A172 (cell line): ENCODE measurements around the gene TMEM63C. TPM values are rescaled to one million over a fixed set of nuclear protein-coding genes. Genes with fewer than 3 reads are reported as not detected.

Experiments
- DNase-seq: peaks from one replicate; pipeline ENCODE4 v3.0.0-alpha.2; 2015; ENCODE audit warnings: low spot score
- total RNA-seq: library from RNA; depleted of rRNA; stranded (reverse); fragments of >200 nt; shearing (Covaris generic); gene quantifications from 2 replicates; pipeline ENCODE4 v1.2.3, GENCODE V29; 2014

Gene TMEM63C
- total RNA-seq, 1 experiment from 2014 or later = 0.62 TPM

DNA sequence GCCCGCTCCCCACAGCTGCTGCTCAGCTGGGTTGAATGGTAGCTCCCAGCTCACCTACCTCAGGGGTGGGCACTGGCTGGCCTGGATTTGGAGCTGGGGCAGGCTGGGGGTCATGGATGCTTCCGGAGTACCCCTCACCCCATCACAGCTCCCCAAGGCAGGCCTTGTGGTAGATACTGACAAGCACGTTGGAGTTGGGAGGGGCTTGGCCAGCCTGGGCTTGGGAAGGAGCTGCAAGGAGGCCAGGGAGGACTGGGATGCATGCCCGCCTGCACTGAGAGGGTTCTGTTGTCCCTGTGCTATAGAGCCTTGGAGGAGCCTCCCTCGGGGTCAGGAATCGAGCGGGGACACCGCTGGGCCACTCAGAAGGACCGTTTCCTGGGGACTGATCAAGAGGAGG is 14.2 kb downstream of the TMEM63C start:
- no peak for DNase-seq

DNA sequence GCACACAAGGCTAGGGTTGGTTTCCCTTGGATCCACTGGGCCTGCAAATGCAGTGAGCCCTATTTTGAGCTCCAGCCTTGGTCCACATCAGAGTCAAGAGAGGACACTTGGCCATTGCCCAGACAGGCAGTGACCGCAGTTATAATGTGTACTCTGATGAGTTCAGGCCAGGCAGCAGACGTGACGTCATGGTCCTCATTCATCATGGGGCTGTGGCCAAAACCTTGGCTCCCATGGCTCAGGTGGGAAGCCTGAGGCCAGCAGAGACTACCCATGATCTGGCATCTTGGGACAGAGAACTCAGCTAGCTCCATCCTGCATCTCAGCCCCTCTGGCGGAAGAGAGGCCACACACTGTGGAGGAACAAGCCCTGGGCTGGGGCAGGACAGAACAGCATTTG is 16.4 kb downstream of the TMEM63C start:
- DNase-seq = no peak

DNA sequence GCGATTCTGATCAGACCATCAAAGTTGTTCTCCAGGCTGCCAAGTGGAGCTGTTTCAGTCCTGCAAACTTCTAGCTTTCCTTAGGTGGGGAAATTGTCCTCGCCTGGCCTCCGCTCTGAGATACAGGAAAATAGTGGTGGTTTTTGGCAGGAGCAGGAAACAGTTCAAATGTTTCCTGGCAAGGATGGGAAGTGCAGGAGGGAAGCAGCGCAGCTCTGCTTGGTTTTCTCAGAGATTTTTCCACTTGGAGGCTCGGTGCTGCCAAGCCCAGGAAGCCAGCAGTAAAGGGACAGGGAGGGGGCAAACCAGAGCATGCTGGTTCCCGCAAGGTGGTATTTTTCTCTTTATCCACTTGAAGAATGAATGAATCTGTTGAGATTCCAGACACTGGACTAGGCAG is 17.0 kb downstream of the TMEM63C start:
- DNase-seq = no peak

GRCh38 chr14:77199590-77199989 is 18.0 kb downstream of the TMEM63C start:
- no peak for DNase-seq

DNA sequence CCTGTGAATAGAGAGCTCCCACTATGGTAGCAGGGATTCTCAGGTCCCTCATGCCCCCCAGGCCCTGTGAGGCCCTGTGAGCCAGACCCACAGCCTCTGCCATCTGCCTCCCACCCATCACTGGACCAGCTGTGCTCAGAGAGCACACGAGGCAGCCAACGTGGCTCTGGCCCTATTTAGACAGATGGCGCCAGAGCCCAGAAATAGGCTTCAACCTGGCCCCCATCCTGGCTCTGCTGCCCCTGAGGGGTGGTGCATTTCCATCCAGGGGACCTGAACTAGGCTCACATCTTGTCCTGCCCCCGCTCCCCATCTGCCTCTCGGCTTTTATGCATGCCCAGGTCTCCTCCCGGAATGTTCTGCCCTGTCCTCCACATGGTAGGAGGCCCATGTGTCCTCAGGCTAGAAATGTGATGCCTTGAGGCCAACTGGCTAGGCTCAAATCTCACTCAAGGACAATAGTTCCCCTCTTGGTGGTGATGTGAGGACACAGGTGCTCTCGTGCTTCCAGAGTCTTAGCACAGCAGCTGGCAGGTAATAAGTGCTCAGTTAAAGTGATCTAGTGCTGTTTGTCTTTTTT is 18.9 kb downstream of the TMEM63C start:
- no peak for DNase-seq

DNA sequence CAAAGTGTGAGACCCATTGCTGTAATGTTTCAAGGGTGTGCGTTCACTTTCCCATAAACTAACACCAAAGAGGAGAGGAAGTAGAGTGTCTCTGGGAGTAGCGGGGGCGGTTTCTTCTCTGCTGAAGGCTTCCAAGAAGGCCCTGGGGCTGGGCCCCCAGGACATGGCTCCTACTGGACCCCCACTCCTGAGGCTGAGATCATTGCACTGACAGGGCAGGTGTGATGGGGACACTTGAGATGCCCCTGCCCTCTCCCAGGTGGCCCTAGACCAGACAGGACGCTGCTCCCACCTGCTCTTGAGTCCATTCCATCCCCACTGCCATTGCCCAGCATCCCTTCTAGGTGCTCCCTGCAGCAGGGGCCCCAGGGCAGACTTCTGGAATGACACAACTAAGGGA is 20.1 kb downstream of the TMEM63C start:
- no peak for DNase-seq

DNA sequence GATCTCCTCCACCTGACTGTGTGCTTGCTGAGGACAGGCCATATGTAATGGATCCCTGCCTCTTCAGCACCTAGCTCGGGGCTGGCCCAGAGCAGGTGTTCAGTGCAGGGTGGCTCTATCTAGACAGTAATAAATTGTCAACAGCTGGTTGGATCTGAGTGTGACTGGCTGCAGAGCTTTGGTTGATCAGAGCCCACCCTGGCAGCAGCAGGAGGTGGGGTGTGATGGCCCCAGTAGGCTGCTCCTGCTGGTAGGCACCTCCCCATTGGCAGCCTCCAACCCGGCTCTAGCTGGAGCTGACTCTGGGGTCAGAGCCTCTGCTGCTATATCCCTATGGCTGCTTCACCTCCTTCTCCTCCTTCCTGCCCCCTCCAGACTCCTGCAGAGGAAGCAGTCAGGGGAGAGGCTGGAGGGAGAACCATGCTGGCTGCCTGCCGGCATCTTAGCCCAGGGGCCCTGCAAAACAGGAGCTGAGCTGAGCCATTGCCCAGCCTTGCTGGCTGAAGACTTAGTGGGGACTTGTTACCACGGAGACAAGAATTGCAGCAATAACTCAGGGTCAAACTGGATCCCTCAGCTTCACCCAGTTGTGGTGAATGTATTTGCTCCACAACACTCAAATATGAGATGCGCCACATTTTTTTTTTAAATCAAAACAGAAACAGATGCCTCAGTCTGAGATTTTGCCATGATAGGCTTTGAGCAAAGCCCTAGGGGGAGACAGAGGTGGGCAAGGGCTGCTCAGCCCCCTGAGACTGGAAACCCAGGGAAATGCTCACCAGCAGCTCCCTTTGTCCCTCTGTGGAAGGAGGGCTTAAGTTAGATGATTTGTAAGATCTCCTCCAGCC is 22.2 kb downstream of the TMEM63C start:
- DNase-seq = no peak

GRCh38 chr14:77204459-77204771 is 22.8 kb downstream of the TMEM63C start:
- no peak for DNase-seq

DNA sequence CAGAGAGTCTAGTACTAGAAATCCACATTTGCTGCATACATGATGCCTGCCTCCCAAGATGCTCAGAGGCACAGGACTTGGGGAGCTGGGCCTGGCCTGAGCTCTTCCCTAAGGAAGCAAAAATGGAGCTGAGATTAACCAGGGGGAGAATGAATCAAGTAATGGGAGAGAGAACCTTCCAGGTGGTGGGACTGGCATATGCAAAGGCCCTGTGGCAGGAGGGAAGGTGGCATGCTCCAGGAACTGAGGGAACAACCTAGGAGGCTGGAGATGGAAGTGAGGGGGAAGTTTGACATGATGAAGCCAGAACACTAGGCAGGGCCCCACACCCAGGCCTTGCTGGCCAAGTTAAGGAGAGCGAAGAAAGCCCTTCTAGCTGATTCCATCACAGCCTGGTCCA is 23.3 kb downstream of the TMEM63C start:
- DNase-seq = no peak

DNA sequence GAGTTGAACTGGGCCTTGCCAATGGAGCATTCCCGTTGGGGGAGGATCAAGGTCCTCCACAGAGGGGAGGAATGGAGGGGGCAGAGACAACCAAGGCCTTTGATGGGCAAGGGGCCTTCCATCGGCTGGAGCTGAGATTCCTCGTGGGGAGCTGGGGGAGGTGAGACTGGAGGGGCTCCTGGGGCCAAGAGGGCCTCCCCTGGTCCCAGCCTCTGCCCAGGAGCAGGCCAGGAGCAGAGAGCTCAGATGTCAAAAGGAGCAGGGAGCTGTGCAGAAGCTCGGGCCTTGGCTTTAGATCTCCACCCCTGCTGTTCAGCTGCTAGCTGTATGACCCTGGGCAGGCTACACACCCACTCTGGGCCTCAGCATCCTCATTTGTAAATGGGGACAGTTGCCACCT is 24.0 kb downstream of the TMEM63C start:
- no peak for DNase-seq

GRCh38 chr14:77206261-77206824 is 24.7 kb downstream of the TMEM63C start:
- DNase-seq = no peak

DNA sequence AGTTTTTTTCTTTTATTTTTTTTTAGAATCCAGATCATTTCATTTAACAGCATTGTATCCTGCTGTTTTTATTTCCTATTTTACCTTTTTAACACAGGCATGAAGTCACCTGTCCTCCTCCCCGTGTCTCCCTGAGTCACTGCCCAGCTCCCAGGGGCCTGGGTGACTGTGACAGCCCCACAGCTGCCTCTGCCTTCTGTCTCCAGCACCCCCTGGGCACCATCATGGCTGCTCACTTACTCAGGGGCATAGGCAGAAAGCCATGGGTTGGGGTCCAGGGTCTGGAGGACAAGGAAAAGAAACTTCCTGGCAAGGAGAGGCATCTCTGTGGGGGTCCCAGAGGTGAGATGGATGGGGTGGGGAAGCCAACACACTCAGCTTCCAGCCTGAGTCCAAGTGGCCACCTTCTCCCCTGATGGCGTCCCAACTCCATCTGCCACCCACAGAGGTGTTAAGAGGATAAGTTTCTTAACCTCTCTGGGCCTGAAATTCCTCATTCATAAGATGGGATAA is 25.3 kb downstream of the TMEM63C start:
- DNase-seq = no peak

- peak; percentile 42 for DNase-seq
Measured at GRCh38 chr14:77208291-77208978, 26.8 kb downstream of the TMEM63C start.

GRCh38 chr14:77208979-77209318 is 27.4 kb downstream of the TMEM63C start:
- no peak for DNase-seq

GRCh38 chr14:77212097-77212870 is 30.7 kb downstream of the TMEM63C start:
- DNase-seq = no peak

DNA sequence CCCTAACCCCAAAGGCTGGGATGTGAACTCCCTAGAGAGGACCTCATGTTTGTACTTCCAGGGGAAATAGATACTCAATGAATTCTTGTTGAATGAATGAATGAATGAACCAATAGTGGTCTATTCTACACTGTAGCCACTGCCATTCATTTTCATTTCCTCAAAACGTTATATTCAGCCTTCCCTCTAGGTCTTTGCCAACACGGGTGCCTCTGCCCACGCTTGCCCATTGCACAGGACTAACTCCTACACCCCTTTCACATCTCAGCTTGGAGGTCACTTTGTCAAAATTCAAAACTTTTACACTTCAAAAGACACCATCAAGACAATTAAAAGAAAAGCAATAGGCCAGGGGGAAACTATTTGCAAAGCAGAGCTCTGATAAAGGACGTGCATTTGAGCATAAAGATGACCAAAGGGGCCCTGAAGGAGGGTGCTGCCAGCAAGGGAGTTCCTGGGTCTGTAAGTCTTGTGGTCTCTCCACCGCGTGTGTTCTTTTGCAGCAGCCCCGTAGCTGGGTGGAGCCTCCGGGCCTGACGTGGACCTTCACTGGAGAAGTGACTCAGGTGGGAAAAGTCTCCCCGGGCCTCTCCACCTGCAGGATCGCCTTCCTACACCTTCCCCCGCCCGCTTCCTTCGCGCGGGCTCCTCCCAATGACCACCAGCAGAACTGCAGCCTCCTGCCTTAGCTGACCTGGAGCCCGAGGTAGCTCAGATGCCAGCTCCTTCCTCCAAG is 31.5 kb downstream of the TMEM63C start:
- peak; percentile 23 for DNase-seq

GRCh38 chr14:77213679-77214016 is 32.0 kb downstream of the TMEM63C start:
- no peak for DNase-seq

- DNase-seq = no peak
Measured at GRCh38 chr14:77214216-77214615, 32.6 kb downstream of the TMEM63C start.

DNA sequence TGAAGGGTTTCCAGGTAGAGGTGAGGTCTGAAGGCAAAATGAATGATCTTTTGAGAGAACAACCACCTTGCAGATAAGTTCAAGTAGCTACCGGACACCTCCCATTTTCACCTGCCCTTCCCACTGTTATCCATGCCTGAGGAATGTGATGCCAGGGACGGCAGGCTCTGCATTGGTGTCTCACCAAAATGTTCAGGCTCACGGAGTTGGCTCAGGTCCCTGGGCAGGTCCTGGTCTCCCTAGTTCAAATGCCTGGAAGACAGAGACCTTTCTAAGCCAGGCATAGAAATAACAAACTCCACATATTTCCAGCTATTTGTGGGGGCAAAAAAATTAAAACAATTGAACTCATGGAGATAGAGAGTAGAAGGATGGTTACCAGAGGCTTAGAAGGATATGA is 36.0 kb downstream of the TMEM63C start:
- no peak for DNase-seq

GRCh38 chr14:77219591-77219990 is 38.0 kb downstream of the TMEM63C start:
- DNase-seq = no peak
